Superior temporal gyrus (tissue), 1 donor: ENCODE data around the gene EVI5L.
A peak's percentile ranks its signal among the peaks of the same experiment; 100 is the strongest.
"Not testable (repeated sequence)": the region's sequence is repeated elsewhere in the genome, so short reads cannot be mapped to it uniquely, and the experiment has no call there.

Experiments used
- DNase-seq: peaks from one replicate; pipeline ENCODE4 v3.0.0-alpha.2; 2016; ENCODE audit errors: extremely low spot score

The EVI5L gene

GRCh38 chr19:7829561-7830271 lies at the start of gene EVI5L:
EVI5L (plus strand) TSS chr19:7830218; CDS start chr19:7846543, 16,325 bp downstream.
- DNase-seq, result peak; percentile 100

- no peak for DNase-seq
Observed at GRCh38 chr19:7781157-7781556, 48.9 kb upstream of the EVI5L start.

- no peak for DNase-seq
Observed at GRCh38 chr19:7783991-7784423, 46.0 kb upstream of the EVI5L start.

GRCh38 chr19:7784856-7785255 lies 45.2 kb upstream of the EVI5L start:
- no peak for DNase-seq

- DNase-seq, result no peak
Observed at GRCh38 chr19:7787141-7787540, 42.9 kb upstream of the EVI5L start.

GRCh38 chr19:7787602-7788177 lies 42.3 kb upstream of the EVI5L start:
- DNase-seq, result no peak

GRCh38 chr19:7788178-7788932 lies 41.7 kb upstream of the EVI5L start:
- DNase-seq, result no peak

GRCh38 chr19:7788933-7789323 lies 41.1 kb upstream of the EVI5L start:
- no peak for DNase-seq

- DNase-seq, result no peak
Observed at GRCh38 chr19:7789447-7789846, 40.6 kb upstream of the EVI5L start.

- DNase-seq, result no peak
Observed at GRCh38 chr19:7790416-7790815, 39.6 kb upstream of the EVI5L start.

GRCh38 chr19:7792281-7792680 lies 37.7 kb upstream of the EVI5L start:
- DNase-seq, result no peak

GRCh38 chr19:7792701-7793100 lies 37.3 kb upstream of the EVI5L start:
- not testable (repeated sequence) for DNase-seq

- no peak for DNase-seq
Observed at GRCh38 chr19:7793493-7793892, 36.5 kb upstream of the EVI5L start.

GRCh38 chr19:7795555-7796161 lies 34.4 kb upstream of the EVI5L start:
- DNase-seq, result no peak

- DNase-seq, result peak; percentile 96
Observed at GRCh38 chr19:7799640-7800355, 30.2 kb upstream of the EVI5L start.

- no peak for DNase-seq
Observed at GRCh38 chr19:7801020-7801570, 28.9 kb upstream of the EVI5L start.

GRCh38 chr19:7806234-7806633 lies 23.8 kb upstream of the EVI5L start:
- no peak for DNase-seq

- DNase-seq, result no peak
Observed at GRCh38 chr19:7806876-7807275, 23.1 kb upstream of the EVI5L start.

GRCh38 chr19:7808108-7808507 lies 21.9 kb upstream of the EVI5L start:
- DNase-seq, result no peak

- DNase-seq, result no peak
Observed at GRCh38 chr19:7811989-7812388, 18.0 kb upstream of the EVI5L start.

GRCh38 chr19:7815325-7815724 lies 14.7 kb upstream of the EVI5L start:
- DNase-seq, result no peak
